Thyroid gland (tissue), 4 donors: Measurements from ENCODE around the gene DARS1.

Experiments used
- CTCF ChIP-seq, 6 experiments: fragments of 200-600 bp in 3 of 6; fragments of 450-650 bp in 3 of 6; sonication (generic) in 3 of 6; IDR thresholded peaks; one replicate each; pipeline ENCODE4 v1.5.1; 2016 to 2019; ENCODE audit warnings: antibody characterized with exemption in 6 of 6, mild to moderate bottlenecking in 2 of 6, inconsistent platforms in 1 of 6, moderate library complexity in 1 of 6
- POLR2A ChIP-seq, 2 donors: fragments of 450-650 bp; IDR thresholded peaks; one replicate each; pipeline ENCODE4 v1.6.1; 2017; ENCODE audit warnings: antibody characterized with exemption in 2 of 2, mild to moderate bottlenecking in 2 of 2, moderate library complexity in 1 of 2

DNA sequence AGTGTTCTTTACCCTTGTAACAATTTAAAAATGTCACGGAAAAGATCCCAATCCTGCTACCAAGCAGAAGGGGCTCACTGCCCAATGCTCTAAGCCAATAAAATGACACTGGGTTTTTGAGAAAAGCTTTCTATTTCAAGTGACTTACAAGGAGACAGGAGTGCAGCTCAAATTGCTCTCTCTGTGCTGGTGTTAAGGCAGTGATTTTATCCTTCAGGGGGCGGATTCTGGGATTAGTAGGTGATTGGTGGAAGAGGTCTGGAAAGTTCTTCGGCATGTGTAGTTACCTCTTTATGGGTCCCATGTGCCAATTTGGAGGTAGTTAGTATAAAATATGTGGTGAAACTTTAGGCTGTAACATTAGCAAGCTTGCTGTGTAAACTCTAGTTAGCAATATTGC, 81.8 kb downstream of the DARS1 start:
- TF ChIP-seq CTCF (IDR thresholded peaks at IDR 0.05) (no peak), POLR2A (IDR thresholded peaks at IDR 0.05) (no peak)
